PC-9 (cell line): ENCODE measurements around the gene PSMD6. TPM values are rescaled to one million over a fixed set of nuclear protein-coding genes. Genes with fewer than 3 reads are reported as not detected.

Source experiments
- BruUV-seq: library from RNA; stranded (reverse); fragments of 400-500 nt; replicated peaks from 2 replicates; lab custom pipeline; 2021; lab: Mats Ljungman, UMichigan
- CTCF ChIA-PET: fragments of 300-600 bp; sonication (Branson Sonifier 250); formaldehyde crosslinking; loops from one replicate; lab custom pipeline; 2022; ENCODE audit warnings: antibody characterized with exemption; lab: Charles Lee
- POLR2A ChIA-PET: fragments of 300-600 bp; sonication (Branson Sonifier 250); formaldehyde crosslinking; loops from one replicate; lab custom pipeline; 2022; ENCODE audit warnings: antibody characterized with exemption; ENCODE audit not compliant: unreplicated experiment; lab: Charles Lee
- DNase-seq, 2 experiments: peaks; one replicate each; pipeline versions ENCODE4 v3.0.0 to v3.0.0-alpha.2; 2015 to 2022; ENCODE audit warnings: mixed read lengths in 1 of 2
- H2AFZ ChIP-seq: fragments of 200-600 bp; sonication (generic); 2 replicates; pipeline ENCODE4 v1.8.1; 2017; ENCODE audit warnings: antibody characterized with exemption
- H3F3A ChIP-seq: fragments of 200-600 bp; sonication (generic); 2 replicates; pipeline ENCODE4 v1.8.1; 2017; ENCODE audit warnings: antibody characterized with exemption, mild to moderate bottlenecking, low read depth; ENCODE audit not compliant: insufficient read depth
- H3K27ac ChIP-seq: fragments of 200-600 bp; sonication (generic); 2 replicates; pipeline ENCODE4 v1.6.1; 2016; ENCODE audit warnings: mixed run types
- H3K27me3 ChIP-seq: fragments of 200-600 bp; sonication (generic); 2 replicates; pipeline ENCODE4 v1.6.1; 2016; ENCODE audit warnings: low read depth, mixed run types; ENCODE audit not compliant: insufficient read depth
- H3K36me3 ChIP-seq: fragments of 200-600 bp; sonication (generic); 2 replicates; pipeline ENCODE4 v1.6.1; 2016; ENCODE audit warnings: low read depth, mixed run types
- H3K4me1 ChIP-seq: fragments of 200-600 bp; sonication (generic); replicated peaks from 2 replicates; pipeline ENCODE4 v1.6.1; 2016; ENCODE audit warnings: mixed run types; ENCODE audit not compliant: insufficient read depth
- H3K4me2 ChIP-seq: fragments of 200-600 bp; sonication (generic); 2 replicates; pipeline ENCODE4 v1.6.1; 2017; ENCODE audit warnings: mixed run types
- H3K4me3 ChIP-seq: fragments of 200-600 bp; sonication (generic); 2 replicates; pipeline ENCODE4 v1.6.1; 2016; ENCODE audit warnings: mixed run types
- H3K79me2 ChIP-seq: fragments of 200-600 bp; sonication (generic); 2 replicates; pipeline ENCODE4 v1.6.1; 2017; ENCODE audit warnings: low read depth, mixed run types
- H3K9me2 ChIP-seq: fragments of 200-600 bp; sonication (generic); 2 replicates; pipeline ENCODE4 v1.8.1; 2017; ENCODE audit warnings: mild to moderate bottlenecking; ENCODE audit not compliant: insufficient read depth
- H3K9me3 ChIP-seq: fragments of 200-600 bp; sonication (generic); 2 replicates; pipeline ENCODE4 v1.8.1; 2016; ENCODE audit warnings: low read depth; ENCODE audit not compliant: insufficient read depth
- H4K20me1 ChIP-seq: fragments of 200-600 bp; sonication (generic); 2 replicates; pipeline ENCODE4 v1.8.1; 2017; ENCODE audit not compliant: insufficient read depth
- CTCF ChIP-seq: fragments of 200-600 bp; sonication (generic); conservative IDR thresholded peaks from 2 replicates; pipeline ENCODE4 v1.6.1; 2017; ENCODE audit warnings: mixed run types, antibody characterized with exemption, mild to moderate bottlenecking, moderate library complexity
- EZH2 ChIP-seq: fragments of 200-600 bp; sonication (generic); IDR thresholded peaks from 2 replicates; pipeline ENCODE4 v1.8.0; 2017; ENCODE audit warnings: antibody characterized with exemption, low read depth
- intact Hi-C: fragments of 100-400 bp; cut with micrococcal nuclease; formaldehyde crosslinking; loops from one replicate; pipeline ENCODE4 v1.10.0; 2022; ENCODE audit not compliant: unreplicated experiment
- total RNA-seq: library from RNA; stranded (reverse); gene quantifications from 2 replicates; pipeline ENCODE4 v1.2.3, GENCODE V29; 2021

The PSMD6 gene
- total RNA-seq, 1 experiment from 2014 or later: 68.8 TPM

GRCh38 chr3:63991666-63992065 lies 31.6 kb downstream of the PSMD6 start:
- POLR2A ChIA-PET: no interaction called here
- no peaks in the 10 kb centered on the region for H3F3A ChIP-seq
- intact Hi-C loops: loop anchor here (2.0 to 5.0 kb wide), 2 partner anchors 31 to 174 kb away; partner anchors contain the start of gene C3orf49
- no peak overlapping the region for H2AFZ ChIP-seq
- H4K20me1 ChIP-seq: no peaks in the 10 kb centered on the region
- no peaks in the 10 kb centered on the region for H3K36me3 ChIP-seq
- no peak for DNase-seq
- no peak overlapping the region for H3K4me2 ChIP-seq
- no TSS peak for BruUV-seq
- no peaks in the 10 kb centered on the region for H3K9me2 ChIP-seq
- TF ChIP-seq EZH2 (no peak), CTCF (no peak)
- no peak overlapping the region for H3K4me3 ChIP-seq
- H3K27ac ChIP-seq: no peak overlapping the region
- no peaks in the 10 kb centered on the region for H3K4me1 ChIP-seq
- H3K79me2 ChIP-seq: no peaks in the 10 kb centered on the region
- CTCF ChIA-PET: no interaction called here
- H3K9me3 ChIP-seq: no peaks in the 10 kb centered on the region
- no peaks in the 10 kb centered on the region for H3K27me3 ChIP-seq

- Histone ChIP-seq H3K4me2 (no peak overlapping the region), H3K36me3 (peaks cover 1% of the 10 kb centered on the region; the same call in 1 of the 2 replicates), H4K20me1 (no peaks in the 10 kb centered on the region), H3K4me3 (no peak overlapping the region), H3K79me2 (no peaks in the 10 kb centered on the region), H3K27ac (no peak overlapping the region), H3K9me2 (no peaks in the 10 kb centered on the region), H2AFZ (no peak overlapping the region), H3K27me3 (no peaks in the 10 kb centered on the region), H3F3A (no peaks in the 10 kb centered on the region), H3K9me3 (no peaks in the 10 kb centered on the region), H3K4me1 (no peaks in the 10 kb centered on the region)
- no peak for TF ChIP-seq EZH2
- no peak for TF ChIP-seq CTCF
- POLR2A ChIA-PET: interaction anchor here (0.6 kb wide), 2 partner anchors 33 to 412 kb away, joined by 3 read pairs; no protein-coding TSS in a partner anchor
- CTCF ChIA-PET: no interaction called here
- intact Hi-C loops: loop anchor here (5.0 kb wide), 1 partner anchor 173 kb away; the partner anchor contains the start of gene C3orf49
- BruUV-seq: no TSS peak
- DNase-seq: no peak
These were observed 32.6 kb downstream of the PSMD6 start for GRCh38 chr3:63990733-63991132.

- intact Hi-C loops: loop anchor here (5.0 kb wide), 1 partner anchor 173 kb away; the partner anchor contains the start of gene C3orf49
- no peak overlapping the region for H3K27ac ChIP-seq
- CTCF ChIA-PET: no interaction called here
These were observed 33.1 kb downstream of the PSMD6 start for GRCh38 chr3:63990204-63990603.

More at GRCh38 chr3:63990204-63990603, 33.1 kb downstream of the PSMD6 start:
- POLR2A ChIA-PET: interaction anchor here (0.6 kb wide), 2 partner anchors 32 to 412 kb away, joined by 3 read pairs; no protein-coding TSS in a partner anchor
- no peaks in the 10 kb centered on the region for H4K20me1 ChIP-seq
- H3K4me2 ChIP-seq: no peak overlapping the region
- no TSS peak for BruUV-seq
- H3K9me2 ChIP-seq: no peaks in the 10 kb centered on the region
- H3K36me3 ChIP-seq: peaks cover 3% of the 10 kb centered on the region; the same call in 1 of the 2 replicates
- no peaks in the 10 kb centered on the region for H3K79me2 ChIP-seq
- no peak for DNase-seq
- H2AFZ ChIP-seq: no peak overlapping the region
- no peaks in the 10 kb centered on the region for H3F3A ChIP-seq
- no peak overlapping the region for H3K4me3 ChIP-seq
- H3K27me3 ChIP-seq: no peaks in the 10 kb centered on the region
- no peaks in the 10 kb centered on the region for H3K4me1 ChIP-seq
- no peaks in the 10 kb centered on the region for H3K9me3 ChIP-seq
- TF ChIP-seq EZH2 (no peak), CTCF (no peak)
